Measurements from ENCODE around the gene IQGAP1. TPM values are rescaled to one million over a fixed set of nuclear protein-coding genes. Genes with fewer than 3 reads are reported as not detected.

Gene IQGAP1
- total and polyA plus RNA-seq, 2 experiments from 2014 or later: 65.8 to 125 TPM

DNA sequence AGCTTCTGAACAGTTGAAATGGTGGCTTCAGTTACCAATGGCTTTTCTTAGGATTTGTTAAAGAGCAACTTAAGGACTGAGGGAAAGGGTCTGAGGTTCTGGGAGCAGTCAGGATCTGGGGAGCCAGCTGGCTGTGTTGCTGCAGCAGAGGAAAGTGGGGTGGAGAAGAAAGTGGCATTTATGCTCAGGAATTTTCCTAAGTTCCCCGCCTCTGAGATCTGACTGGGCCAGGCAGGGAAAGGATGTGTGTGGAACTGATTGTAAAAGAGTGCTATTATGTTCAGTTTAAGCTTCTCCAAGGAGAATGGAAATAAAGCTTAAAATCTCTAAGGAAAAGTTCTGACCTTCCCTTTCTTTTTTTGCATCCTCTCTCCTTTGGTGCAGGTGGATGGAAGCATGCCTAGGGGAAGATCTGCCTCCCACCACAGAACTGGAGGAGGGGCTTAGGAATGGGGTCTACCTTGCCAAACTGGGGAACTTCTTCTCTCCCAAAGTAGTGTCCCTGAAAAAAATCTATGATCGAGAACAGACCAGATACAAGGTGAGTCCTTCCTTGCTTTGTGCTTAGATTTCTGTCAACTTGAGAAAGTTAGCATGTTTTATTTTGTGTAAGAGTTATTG is 37.8 kb downstream of the IQGAP1 start:
- Histone ChIP-seq H3K27ac (peak overlapping the region; percentile 4), H3K4me1 (ENCODE audit: insufficient read depth) (peaks cover 35% of the 10 kb centered on the region), H3K79me2 (peaks cover 83% of the 10 kb centered on the region), H3K36me3 (replicated peaks; ENCODE audit: insufficient read depth, low read depth) (no peaks in the 10 kb centered on the region), H2AFZ (no peak overlapping the region), H3K9me3 (ENCODE audit: low read depth) (no peaks in the 10 kb centered on the region), H3K4me2 (no peak overlapping the region), H3K27me3 (no peaks in the 10 kb centered on the region), H3K9me2 (replicated peaks; ENCODE audit: insufficient read depth) (no peaks in the 10 kb centered on the region), H4K20me1 (ENCODE audit: insufficient read depth, poor library complexity, severe bottlenecking) (peaks cover 10% of the 10 kb centered on the region), H3K4me3 (no peak overlapping the region)
- TF ChIP-seq EZH2 (IDR thresholded peaks at IDR 0.05; ENCODE audit: borderline replicate concordance) (no peak), EZH2phosphoT487 (IDR thresholded peaks at IDR 0.05; ENCODE audit: low read depth, severe bottlenecking, unreplicated experiment) (no peak)
- TF ChIP-seq, protein P1, sequence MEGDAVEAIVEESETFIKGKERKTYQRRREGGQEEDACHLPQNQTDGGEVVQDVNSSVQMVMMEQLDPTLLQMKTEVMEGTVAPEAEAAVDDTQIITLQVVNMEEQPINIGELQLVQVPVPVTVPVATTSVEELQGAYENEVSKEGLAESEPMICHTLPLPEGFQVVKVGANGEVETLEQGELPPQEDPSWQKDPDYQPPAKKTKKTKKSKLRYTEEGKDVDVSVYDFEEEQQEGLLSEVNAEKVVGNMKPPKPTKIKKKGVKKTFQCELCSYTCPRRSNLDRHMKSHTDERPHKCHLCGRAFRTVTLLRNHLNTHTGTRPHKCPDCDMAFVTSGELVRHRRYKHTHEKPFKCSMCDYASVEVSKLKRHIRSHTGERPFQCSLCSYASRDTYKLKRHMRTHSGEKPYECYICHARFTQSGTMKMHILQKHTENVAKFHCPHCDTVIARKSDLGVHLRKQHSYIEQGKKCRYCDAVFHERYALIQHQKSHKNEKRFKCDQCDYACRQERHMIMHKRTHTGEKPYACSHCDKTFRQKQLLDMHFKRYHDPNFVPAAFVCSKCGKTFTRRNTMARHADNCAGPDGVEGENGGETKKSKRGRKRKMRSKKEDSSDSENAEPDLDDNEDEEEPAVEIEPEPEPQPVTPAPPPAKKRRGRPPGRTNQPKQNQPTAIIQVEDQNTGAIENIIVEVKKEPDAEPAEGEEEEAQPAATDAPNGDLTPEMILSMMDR (IDR thresholded peaks at IDR 0.05; ENCODE audit: poor library complexity): no peak
- WGBS (ENCODE audit: low lambda C conversion rate, missing lambda C conversion rate): 85% methylated on average over 2 of the region's 2 CpGs
- no peak for DNase-seq (ENCODE audit: low spot score)

DNA sequence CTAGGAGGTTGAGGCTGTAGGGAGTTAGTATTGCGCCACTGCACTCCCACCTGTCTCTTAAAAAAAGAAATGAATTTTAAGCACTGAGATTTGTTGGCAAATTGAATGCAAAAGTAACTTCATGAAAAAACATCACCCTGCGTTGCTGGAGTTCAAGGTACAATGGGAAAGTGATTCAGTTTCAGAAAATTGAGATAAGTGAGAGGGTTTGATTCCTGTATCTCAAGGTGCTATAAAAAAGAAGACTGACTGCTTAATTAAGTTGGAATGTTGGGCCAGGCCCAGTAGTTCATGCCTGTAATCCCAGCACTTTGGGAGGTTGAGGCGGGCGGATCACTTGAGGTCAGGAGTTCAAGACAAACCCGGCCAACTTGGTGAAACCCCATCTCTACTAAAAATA is 39.1 kb downstream of the IQGAP1 start:
- Histone ChIP-seq H4K20me1 (ENCODE audit: insufficient read depth, poor library complexity, severe bottlenecking) (peaks cover 6% of the 10 kb centered on the region), H2AFZ (no peak overlapping the region), H3K27ac (no peak overlapping the region), H3K9me3 (ENCODE audit: low read depth) (no peaks in the 10 kb centered on the region), H3K4me3 (no peak overlapping the region), H3K9me2 (replicated peaks; ENCODE audit: insufficient read depth) (no peaks in the 10 kb centered on the region), H3K36me3 (replicated peaks; ENCODE audit: insufficient read depth, low read depth) (no peaks in the 10 kb centered on the region), H3K79me2 (peaks cover 71% of the 10 kb centered on the region), H3K4me1 (ENCODE audit: insufficient read depth) (peaks cover 28% of the 10 kb centered on the region), H3K27me3 (no peaks in the 10 kb centered on the region), H3K4me2 (no peak overlapping the region)
- 92% methylated on average over 5 of the region's 5 CpGs for WGBS (ENCODE audit: low lambda C conversion rate, missing lambda C conversion rate)
- DNase-seq (ENCODE audit: low spot score): no peak
- TF ChIP-seq EZH2 (IDR thresholded peaks at IDR 0.05; ENCODE audit: borderline replicate concordance) (no peak), EZH2phosphoT487 (IDR thresholded peaks at IDR 0.05; ENCODE audit: low read depth, severe bottlenecking, unreplicated experiment) (no peak)
- TF ChIP-seq, protein P1 (IDR thresholded peaks at IDR 0.05; ENCODE audit: poor library complexity): no peak

DNA sequence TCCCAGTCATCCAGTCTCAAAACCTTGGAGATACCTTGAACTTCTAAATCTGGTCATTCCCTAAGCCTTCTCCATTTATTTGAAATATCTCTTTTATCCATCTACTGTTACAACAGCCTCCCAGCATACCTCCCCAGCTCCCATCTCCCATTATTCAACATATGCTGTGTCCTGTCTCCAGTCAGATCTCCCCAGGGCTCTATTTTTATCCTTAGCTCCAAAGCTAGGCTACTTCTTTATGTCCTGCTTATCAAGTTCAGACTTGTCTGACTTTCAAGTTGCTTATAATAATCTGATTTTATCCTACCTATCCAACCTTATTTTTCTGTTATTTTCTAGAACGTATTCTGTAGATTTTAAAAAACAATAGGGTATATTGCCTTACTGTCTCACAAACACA is 44.2 kb downstream of the IQGAP1 start:
- Histone ChIP-seq H3K27me3 (no peaks in the 10 kb centered on the region), H3K9me2 (replicated peaks; ENCODE audit: insufficient read depth) (no peaks in the 10 kb centered on the region), H3K79me2 (peaks cover 40% of the 10 kb centered on the region), H3K4me1 (ENCODE audit: insufficient read depth) (no peaks in the 10 kb centered on the region), H3K4me2 (no peak overlapping the region), H3K36me3 (replicated peaks; ENCODE audit: insufficient read depth, low read depth) (no peaks in the 10 kb centered on the region), H3K9me3 (ENCODE audit: low read depth) (no peaks in the 10 kb centered on the region), H3K4me3 (no peak overlapping the region), H4K20me1 (ENCODE audit: insufficient read depth, poor library complexity, severe bottlenecking) (no peaks in the 10 kb centered on the region), H2AFZ (no peak overlapping the region), H3K27ac (no peak overlapping the region)
- no peak for DNase-seq (ENCODE audit: low spot score)
- 90% methylated on average over 1 of the region's 1 CpG for WGBS (ENCODE audit: low lambda C conversion rate, missing lambda C conversion rate)
- no peak for TF ChIP-seq EZH2 (IDR thresholded peaks at IDR 0.05; ENCODE audit: borderline replicate concordance)
- TF ChIP-seq EZH2phosphoT487 (IDR thresholded peaks at IDR 0.05; ENCODE audit: low read depth, severe bottlenecking, unreplicated experiment): no peak

DNA sequence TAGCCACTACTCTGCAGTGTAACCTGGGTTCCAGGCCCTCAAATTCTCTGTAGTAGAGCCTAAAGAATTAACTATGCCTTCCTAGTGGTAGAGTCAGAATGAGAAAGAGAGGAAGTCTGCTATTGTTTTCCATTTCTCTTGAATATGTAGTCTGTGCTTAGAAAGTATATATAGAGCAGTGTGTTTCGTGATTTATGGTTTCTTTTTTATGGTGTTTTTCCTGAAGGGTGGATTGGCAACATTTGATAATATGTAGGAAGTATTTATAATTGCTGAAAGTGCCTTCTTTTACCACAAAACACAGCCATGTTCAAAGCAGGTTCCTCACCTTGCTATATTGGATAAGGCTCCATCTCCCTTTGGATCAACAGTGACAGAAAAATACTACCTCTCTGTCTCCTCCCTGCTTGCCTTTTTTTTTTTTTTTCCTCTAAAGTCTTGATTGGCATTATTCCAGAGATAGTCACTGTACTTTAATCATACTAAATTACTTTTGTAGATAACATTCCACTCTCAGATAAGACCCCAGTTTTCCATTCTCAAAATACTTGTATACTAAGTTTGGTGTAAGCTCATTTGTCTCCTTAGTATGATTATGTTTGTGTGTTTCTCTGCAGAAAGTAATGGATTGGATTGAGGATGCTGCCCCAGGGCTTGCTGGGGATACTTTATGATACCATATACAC is 47.8 kb downstream of the IQGAP1 start:
- Histone ChIP-seq H3K4me2 (no peak overlapping the region), H3K79me2 (peaks cover 17% of the 10 kb centered on the region)
- 90% methylated on average over 1 of the region's 1 CpG for WGBS (ENCODE audit: low lambda C conversion rate, missing lambda C conversion rate)

More for the DNA sequence above, 47.8 kb downstream of the IQGAP1 start:
- Histone ChIP-seq H3K4me3 (no peak overlapping the region), H3K27me3 (no peaks in the 10 kb centered on the region), H3K27ac (no peak overlapping the region), H2AFZ (no peak overlapping the region), H3K4me1 (ENCODE audit: insufficient read depth) (no peaks in the 10 kb centered on the region), H3K36me3 (replicated peaks; ENCODE audit: insufficient read depth, low read depth) (no peaks in the 10 kb centered on the region), H4K20me1 (ENCODE audit: insufficient read depth, poor library complexity, severe bottlenecking) (no peaks in the 10 kb centered on the region), H3K9me3 (ENCODE audit: low read depth) (no peaks in the 10 kb centered on the region), H3K9me2 (replicated peaks; ENCODE audit: insufficient read depth) (no peaks in the 10 kb centered on the region)
- TF ChIP-seq EZH2 (IDR thresholded peaks at IDR 0.05; ENCODE audit: borderline replicate concordance) (no peak), EZH2phosphoT487 (IDR thresholded peaks at IDR 0.05; ENCODE audit: low read depth, severe bottlenecking, unreplicated experiment) (no peak)
- TF ChIP-seq, protein P1 (IDR thresholded peaks at IDR 0.05; ENCODE audit: poor library complexity): no peak
- DNase-seq (ENCODE audit: low spot score): no peak

Measured in hepatocyte (in vitro differentiated cells).